HepG2 (cell line): ENCODE data around the gene HIRA. TPM values are rescaled to one million over a fixed set of nuclear protein-coding genes. Genes with fewer than 3 reads are reported as not detected.

ENCODE experiments used
- ASH2L ChIP-seq: fragments of 300-600, 200-600 bp; sonication (generic); IDR thresholded peaks from 2 replicates; pipeline ENCODE4 v1.7.0; 2017; ENCODE audit warnings: low read depth, mild to moderate bottlenecking, moderate library complexity, mixed read lengths, low read length; ENCODE audit not compliant: insufficient read length
- ATF7-NPFF ChIP-seq: sonication (generic); formaldehyde crosslinking; IDR thresholded peaks from 2 replicates; pipeline ENCODE4 v1.8.1; 2023; ENCODE audit warnings: mild to moderate bottlenecking, low read depth, missing genetic modification reagents, moderate library complexity
- CENPBD1 ChIP-seq: sonication (generic); formaldehyde crosslinking; IDR thresholded peaks from 2 replicates; pipeline ENCODE4 v1.8.0; 2022; ENCODE audit warnings: missing genetic modification reagents, low read depth, mild to moderate bottlenecking, borderline replicate concordance
- CSRNP2 ChIP-seq: sonication (generic); formaldehyde crosslinking; conservative IDR thresholded peaks from 2 replicates; pipeline ENCODE4 v1.8.0; 2022; ENCODE audit warnings: low read depth, missing genetic modification reagents
- GPBP1L1 ChIP-seq: sonication (generic); formaldehyde crosslinking; IDR thresholded peaks from 2 replicates; pipeline ENCODE4 v1.5.0; 2020; ENCODE audit warnings: mild to moderate bottlenecking, missing genetic modification reagents
- HES4 ChIP-seq: sonication (generic); formaldehyde crosslinking; IDR thresholded peaks from 2 replicates; pipeline ENCODE4 v1.9.0; 2021; ENCODE audit warnings: mild to moderate bottlenecking, missing genetic modification reagents, borderline replicate concordance
- IRF2 ChIP-seq: IDR thresholded peaks from 2 replicates; pipeline ENCODE4 v1.6.1; 2018; ENCODE audit warnings: missing genetic modification reagents, missing compliant biosample characterization
- NFYC ChIP-seq: IDR thresholded peaks from 2 replicates; pipeline ENCODE4 v1.6.1; 2016; ENCODE audit warnings: missing genetic modification reagents, missing compliant biosample characterization
- NPAS2 ChIP-seq: sonication (generic); formaldehyde crosslinking; IDR thresholded peaks from 2 replicates; pipeline ENCODE4 v1.8.0; 2022; ENCODE audit warnings: mild to moderate bottlenecking, missing genetic modification reagents, borderline replicate concordance
- SNAPC2 ChIP-seq: sonication (generic); formaldehyde crosslinking; IDR thresholded peaks from 2 replicates; pipeline ENCODE4 v1.8.1; 2022; ENCODE audit warnings: mild to moderate bottlenecking, missing genetic modification reagents
- TRIM24 ChIP-seq: sonication (generic); formaldehyde crosslinking; IDR thresholded peaks from 2 replicates; pipeline ENCODE4 v1.8.0; 2022; ENCODE audit warnings: mild to moderate bottlenecking, missing genetic modification reagents
- ZFP36L1 ChIP-seq: sonication (generic); formaldehyde crosslinking; IDR thresholded peaks from 2 replicates; pipeline ENCODE4 v1.8.0; 2022; ENCODE audit warnings: mild to moderate bottlenecking, missing genetic modification reagents, moderate library complexity
- ZNF142 ChIP-seq: sonication (generic); formaldehyde crosslinking; IDR thresholded peaks from 2 replicates; pipeline ENCODE4 v1.4.0; 2020; ENCODE audit warnings: missing genetic modification reagents
- ZNF234 ChIP-seq: sonication (generic); formaldehyde crosslinking; conservative IDR thresholded peaks from 2 replicates; pipeline ENCODE4 v1.5.1; 2020; ENCODE audit warnings: mild to moderate bottlenecking, missing genetic modification reagents
- ZNF275 ChIP-seq: sonication (generic); formaldehyde crosslinking; IDR thresholded peaks from 2 replicates; pipeline ENCODE4 v1.8.0; 2022; ENCODE audit warnings: missing genetic modification reagents, mild to moderate bottlenecking, inconsistent platforms, borderline replicate concordance
- ZNF496 ChIP-seq: sonication (generic); formaldehyde crosslinking; IDR thresholded peaks from 2 replicates; pipeline ENCODE4 v1.8.1; 2023; ENCODE audit warnings: mild to moderate bottlenecking, moderate library complexity, missing genetic modification reagents; ENCODE audit not compliant: insufficient replicate concordance
- ZNF552 ChIP-seq: sonication (generic); formaldehyde crosslinking; IDR thresholded peaks from 2 replicates; pipeline ENCODE4 v1.9.0; 2022; ENCODE audit warnings: missing genetic modification reagents, mild to moderate bottlenecking, borderline replicate concordance
- ZNF567 ChIP-seq: sonication (generic); formaldehyde crosslinking; IDR thresholded peaks from 2 replicates; pipeline ENCODE4 v1.8.1; 2023; ENCODE audit warnings: mild to moderate bottlenecking, missing genetic modification reagents, borderline replicate concordance
- ZNF672 ChIP-seq: sonication (generic); formaldehyde crosslinking; IDR thresholded peaks from 2 replicates; pipeline ENCODE4 v1.8.1; 2022; ENCODE audit warnings: missing genetic modification reagents
- ZNF776 ChIP-seq: sonication (generic); formaldehyde crosslinking; IDR thresholded peaks from 2 replicates; pipeline ENCODE4 v1.4.0; 2020; ENCODE audit warnings: mild to moderate bottlenecking, missing genetic modification reagents
- polyA plus RNA-seq, 8 experiments: library from polyadenylated mRNA; depleted of rRNA in 3 of 8; stranded (reverse) in 7 of 8; unstranded in 1 of 8; fragments of >200 nt; fragmentation: Illumina TruSeq in 4 of 8; extraction: Trizol in 4 of 8; gene quantifications; 2 replicates each; pipeline versions ENCODE4 v1.2.1 to v1.2.3, GENCODE V29; 2011 to 2016; ENCODE audit warnings: low read depth in 4 of 8, missing spikeins in 1 of 8, mixed read lengths in 1 of 8; ENCODE audit not compliant: insufficient read depth in 1 of 8
- total RNA-seq, 5 experiments: library from RNA; depleted of rRNA; stranded (reverse); fragments of >200 nt; fragmentation: Illumina TruSeq; extraction: Trizol; gene quantifications; 2 replicates each; pipeline ENCODE4 v1.2.3, GENCODE V29; 2016; ENCODE audit warnings: low read depth in 1 of 5

The HIRA gene
- total and polyA plus RNA-seq, 2 of the 13 experiments (the other 11 are each of a cell fraction or from before 2014, with no cell fraction given) = 21.5 to 29.2 TPM

- TF ChIP-seq CSRNP2 (CRISPR knock-in tag) = no peak
- TF ChIP-seq HES4 = no peak; the same call in 1 of the 2 replicates
- TF ChIP-seq ZNF275 (CRISPR knock-in tag) = no peak
- no peak for TF ChIP-seq ASH2L
- TF ChIP-seq ATF7-NPFF (CRISPR knock-in tag) = peak; percentile 61
- 0 out of 2 replicates have a peak, but pooled peaks have one; percentile 3 for TF ChIP-seq ZNF234
- no peak for TF ChIP-seq CENPBD1 (CRISPR knock-in tag)
- TF ChIP-seq ZNF672 (CRISPR knock-in tag) = peak; percentile 19; the same call in 1 of the 2 replicates
- no peak for TF ChIP-seq ZNF567 (CRISPR knock-in tag)
- no peak for TF ChIP-seq IRF2 (CRISPR knock-in tag)
- TF ChIP-seq NFYC = no peak
- no peak for TF ChIP-seq ZNF142 (CRISPR knock-in tag)
- no peak for TF ChIP-seq TRIM24 (CRISPR knock-in tag)
- TF ChIP-seq SNAPC2 (CRISPR knock-in tag) = no peak
- TF ChIP-seq GPBP1L1 (CRISPR knock-in tag) = no peak
- TF ChIP-seq NPAS2 (CRISPR knock-in tag) = no peak
- no peak for TF ChIP-seq ZFP36L1 (CRISPR knock-in tag)
- no peak for TF ChIP-seq ZNF552 (CRISPR knock-in tag)
- no peak for TF ChIP-seq ZNF776 (CRISPR knock-in tag)
- TF ChIP-seq ZNF496 (CRISPR knock-in tag) = no peak
Observed at GRCh38 chr22:19431649-19432132, at the start of gene HIRA (continued).
